ENCODE results near the gene MYH3.

MYH3 gene

DNA sequence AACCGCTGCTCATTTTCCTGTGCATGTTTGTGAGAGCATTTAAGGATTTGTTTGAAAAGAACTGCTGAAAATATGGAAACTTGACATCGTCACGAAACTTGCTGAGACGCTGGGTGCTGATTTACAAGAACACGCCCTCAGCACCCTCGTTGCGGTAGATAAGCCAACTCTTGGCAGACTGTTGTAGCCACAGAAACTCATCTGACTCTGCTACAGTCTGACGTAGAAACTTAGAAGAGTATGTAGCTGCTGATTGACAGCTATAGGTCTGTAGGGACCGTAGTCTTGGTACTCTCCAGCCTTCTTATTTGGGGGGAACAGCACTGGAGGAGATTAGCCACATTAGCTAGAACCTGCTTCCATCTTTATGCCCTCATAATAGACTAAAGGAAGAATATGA lies 71.6 kb downstream of the MYH3 start:
- Histone ChIP-seq H3K4me2 (ENCODE audit: low read length) (no peak overlapping the region), H3K4me1 (ENCODE audit: insufficient read depth, low read length, severe bottlenecking) (no peaks in the 10 kb centered on the region), H3K4me3 (ENCODE audit: low read depth, low read length, poor library complexity, severe bottlenecking) (no peak overlapping the region), H3K9ac (ENCODE audit: low read length) (no peak overlapping the region), H3K9me3 (ENCODE audit: low read length) (no peaks in the 10 kb centered on the region), H3K27me3 (ENCODE audit: insufficient read depth, low read length) (no peaks in the 10 kb centered on the region), H4K20me1 (ENCODE audit: insufficient read depth, low read length) (no peaks in the 10 kb centered on the region), H3K9me2 (ENCODE audit: low read depth, low read length) (no peaks in the 10 kb centered on the region), H3K27ac (ENCODE audit: low read depth, low read length, poor library complexity, severe bottlenecking) (no peak overlapping the region), H2AFZ (ENCODE audit: low read length) (no peak overlapping the region), H3F3A (ENCODE audit: insufficient read depth, low read length) (no peaks in the 10 kb centered on the region), H3K36me3 (ENCODE audit: insufficient read depth, low read length) (no peaks in the 10 kb centered on the region), H3K79me2 (ENCODE audit: insufficient read depth, low read length) (no peaks in the 10 kb centered on the region)
- TF ChIP-seq EZH2 (IDR thresholded peaks at IDR 0.05; ENCODE audit: borderline replicate concordance, low read length) = no peak
- TF ChIP-seq, protein P1, sequence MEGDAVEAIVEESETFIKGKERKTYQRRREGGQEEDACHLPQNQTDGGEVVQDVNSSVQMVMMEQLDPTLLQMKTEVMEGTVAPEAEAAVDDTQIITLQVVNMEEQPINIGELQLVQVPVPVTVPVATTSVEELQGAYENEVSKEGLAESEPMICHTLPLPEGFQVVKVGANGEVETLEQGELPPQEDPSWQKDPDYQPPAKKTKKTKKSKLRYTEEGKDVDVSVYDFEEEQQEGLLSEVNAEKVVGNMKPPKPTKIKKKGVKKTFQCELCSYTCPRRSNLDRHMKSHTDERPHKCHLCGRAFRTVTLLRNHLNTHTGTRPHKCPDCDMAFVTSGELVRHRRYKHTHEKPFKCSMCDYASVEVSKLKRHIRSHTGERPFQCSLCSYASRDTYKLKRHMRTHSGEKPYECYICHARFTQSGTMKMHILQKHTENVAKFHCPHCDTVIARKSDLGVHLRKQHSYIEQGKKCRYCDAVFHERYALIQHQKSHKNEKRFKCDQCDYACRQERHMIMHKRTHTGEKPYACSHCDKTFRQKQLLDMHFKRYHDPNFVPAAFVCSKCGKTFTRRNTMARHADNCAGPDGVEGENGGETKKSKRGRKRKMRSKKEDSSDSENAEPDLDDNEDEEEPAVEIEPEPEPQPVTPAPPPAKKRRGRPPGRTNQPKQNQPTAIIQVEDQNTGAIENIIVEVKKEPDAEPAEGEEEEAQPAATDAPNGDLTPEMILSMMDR (IDR thresholded peaks at IDR 0.05; ENCODE audit: low read length) = no peak

DNA sequence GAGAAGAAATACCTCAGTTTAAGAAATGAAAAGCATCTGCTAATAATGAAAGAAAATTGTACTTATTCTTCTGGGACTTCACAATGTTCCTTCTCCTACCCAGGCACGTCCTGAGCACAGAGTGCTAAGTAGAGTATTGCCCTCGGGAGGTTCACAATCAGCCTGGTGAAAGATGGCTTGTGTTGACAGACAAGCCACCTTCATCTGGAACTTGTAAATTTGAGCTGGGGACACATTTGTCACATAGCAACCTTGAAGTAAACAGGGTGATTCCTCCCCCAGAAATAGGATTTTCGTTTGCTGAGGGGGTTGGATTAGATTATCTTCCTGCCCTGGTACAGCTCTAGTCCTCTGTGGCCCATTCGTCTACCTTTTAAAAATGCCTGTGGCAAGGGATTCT lies 73.3 kb downstream of the MYH3 start:
- Histone ChIP-seq H3F3A (ENCODE audit: insufficient read depth, low read length) (no peaks in the 10 kb centered on the region), H3K27me3 (ENCODE audit: insufficient read depth, low read length) (no peaks in the 10 kb centered on the region), H2AFZ (ENCODE audit: low read length) (no peak overlapping the region), H3K9me2 (ENCODE audit: low read depth, low read length) (no peaks in the 10 kb centered on the region), H4K20me1 (ENCODE audit: insufficient read depth, low read length) (no peaks in the 10 kb centered on the region), H3K9ac (ENCODE audit: low read length) (no peak overlapping the region), H3K9me3 (ENCODE audit: low read length) (no peaks in the 10 kb centered on the region), H3K36me3 (ENCODE audit: insufficient read depth, low read length) (no peaks in the 10 kb centered on the region), H3K4me2 (ENCODE audit: low read length) (no peak overlapping the region), H3K4me1 (ENCODE audit: insufficient read depth, low read length, severe bottlenecking) (no peaks in the 10 kb centered on the region), H3K79me2 (ENCODE audit: insufficient read depth, low read length) (no peaks in the 10 kb centered on the region), H3K27ac (ENCODE audit: low read depth, low read length, poor library complexity, severe bottlenecking) (no peak overlapping the region), H3K4me3 (ENCODE audit: low read depth, low read length, poor library complexity, severe bottlenecking) (no peak overlapping the region)
- TF ChIP-seq EZH2 (IDR thresholded peaks at IDR 0.05; ENCODE audit: borderline replicate concordance, low read length) = no peak
- TF ChIP-seq, protein P1 (IDR thresholded peaks at IDR 0.05; ENCODE audit: low read length) = no peak

DNA sequence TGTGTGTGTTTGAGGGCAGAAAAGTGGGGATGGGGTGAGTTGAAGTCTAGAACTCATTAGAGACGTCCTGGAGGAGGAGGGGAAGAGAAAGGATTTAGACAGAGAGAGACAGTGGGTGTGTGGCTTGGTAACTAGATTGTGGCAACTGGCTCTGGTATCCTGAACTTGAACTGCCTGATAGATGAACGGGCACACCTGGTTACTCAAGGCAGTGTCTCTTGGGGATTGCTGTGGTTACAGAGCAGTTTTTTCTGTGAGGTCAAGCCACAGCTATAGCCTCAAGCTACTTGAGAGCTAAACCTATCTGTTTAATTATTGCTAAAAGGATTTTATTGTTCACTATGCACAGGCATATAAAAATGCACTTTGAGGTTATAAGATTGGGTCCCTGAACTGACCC lies 77.8 kb downstream of the MYH3 start:
- Histone ChIP-seq H3K9me2 (ENCODE audit: low read depth, low read length) (no peaks in the 10 kb centered on the region), H3K4me3 (ENCODE audit: low read depth, low read length, poor library complexity, severe bottlenecking) (no peak overlapping the region), H3K27ac (ENCODE audit: low read depth, low read length, poor library complexity, severe bottlenecking) (no peak overlapping the region), H3F3A (ENCODE audit: insufficient read depth, low read length) (no peaks in the 10 kb centered on the region), H2AFZ (ENCODE audit: low read length) (no peak overlapping the region), H4K20me1 (ENCODE audit: insufficient read depth, low read length) (no peaks in the 10 kb centered on the region), H3K4me2 (ENCODE audit: low read length) (no peak overlapping the region), H3K36me3 (ENCODE audit: insufficient read depth, low read length) (no peaks in the 10 kb centered on the region), H3K4me1 (ENCODE audit: insufficient read depth, low read length, severe bottlenecking) (no peaks in the 10 kb centered on the region), H3K9ac (ENCODE audit: low read length) (no peak overlapping the region), H3K9me3 (ENCODE audit: low read length) (no peaks in the 10 kb centered on the region), H3K79me2 (ENCODE audit: insufficient read depth, low read length) (no peaks in the 10 kb centered on the region), H3K27me3 (ENCODE audit: insufficient read depth, low read length) (no peaks in the 10 kb centered on the region)
- no peak for TF ChIP-seq EZH2 (IDR thresholded peaks at IDR 0.05; ENCODE audit: borderline replicate concordance, low read length)
- TF ChIP-seq, protein P1 (IDR thresholded peaks at IDR 0.05; ENCODE audit: low read length) = no peak

Measured in OCI-LY1 (cell line).